IPS-NIHi7 (cell line): Measurements from ENCODE around the gene NKD1.
A peak's percentile ranks its signal among the peaks of the same experiment; 100 is the strongest.

Experiments
- DNase-seq: peaks from one replicate; pipeline ENCODE4 v3.0.0; 2012; ENCODE audit warnings: mixed read lengths; ENCODE audit errors: extremely low spot score

NKD1 gene

GRCh38 chr16:50613281-50613963, 65.2 kb downstream of the NKD1 start:
- no peak for DNase-seq

GRCh38 chr16:50613964-50614474, 65.8 kb downstream of the NKD1 start:
- no peak for DNase-seq

GRCh38 chr16:50614955-50615724, 66.9 kb downstream of the NKD1 start:
- DNase-seq = no peak

GRCh38 chr16:50615891-50616290, 67.7 kb downstream of the NKD1 start:
- no peak for DNase-seq

- no peak for DNase-seq
Observed at GRCh38 chr16:50616386-50616785, 68.2 kb downstream of the NKD1 start.

- no peak for DNase-seq
Observed at GRCh38 chr16:50616883-50617645, 68.9 kb downstream of the NKD1 start.

GRCh38 chr16:50617646-50618184, 69.5 kb downstream of the NKD1 start:
- no peak for DNase-seq

- no peak for DNase-seq
Observed at GRCh38 chr16:50618238-50618918, 70.2 kb downstream of the NKD1 start.

- DNase-seq = no peak
Observed at GRCh38 chr16:50619702-50620491, 71.7 kb downstream of the NKD1 start.

GRCh38 chr16:50620646-50621451, 72.7 kb downstream of the NKD1 start:
- DNase-seq = no peak

- no peak for DNase-seq
Observed at GRCh38 chr16:50621452-50621792, 73.2 kb downstream of the NKD1 start.

GRCh38 chr16:50622029-50622428, 73.8 kb downstream of the NKD1 start:
- no peak for DNase-seq

GRCh38 chr16:50622643-50623369, 74.6 kb downstream of the NKD1 start:
- no peak for DNase-seq

- no peak for DNase-seq
Observed at GRCh38 chr16:50624449-50624970, 76.3 kb downstream of the NKD1 start.

GRCh38 chr16:50625374-50625773, 77.2 kb downstream of the NKD1 start:
- no peak for DNase-seq

GRCh38 chr16:50626868-50627267, 78.7 kb downstream of the NKD1 start:
- DNase-seq = no peak

- DNase-seq = peak; percentile 54
Observed at GRCh38 chr16:50627419-50627818, 79.2 kb downstream of the NKD1 start.

- no peak for DNase-seq
Observed at GRCh38 chr16:50628156-50628802, 80.1 kb downstream of the NKD1 start.
